IMR-90 (cell line): ENCODE data around the gene UCK2. TPM values are rescaled to one million over a fixed set of nuclear protein-coding genes. Genes with fewer than 3 reads are reported as not detected.

Experiments used
- ATAC-seq: fragments of 200-7000 bp; cut with Tn5 transposase; 2 replicates; pipeline ENCODE4 v1.9.1; 2020; ENCODE audit warnings: low read depth, mild to moderate bottlenecking, moderate library complexity
- BruUV-seq: library from RNA; stranded (reverse); fragments of 400-500 nt; replicated peaks from 2 replicates; lab custom pipeline; 2021; lab: Mats Ljungman, UMichigan
- CTCF ChIA-PET: fragments of 300-600 bp; formaldehyde crosslinking; extraction: SDS; loops from one replicate; lab custom pipeline; 2021; ENCODE audit warnings: antibody characterized with exemption; lab: Yijun Ruan, JAX
- POLR2A ChIA-PET: fragments of 300-600 bp; sonication (Branson Sonifier 250); formaldehyde crosslinking; loops from one replicate; lab custom pipeline; 2022; ENCODE audit warnings: antibody characterized with exemption; ENCODE audit not compliant: unreplicated experiment; lab: Charles Lee
- DNase-seq: peaks from one replicate; pipeline ENCODE4 v3.0.0; 2013
- H2AFZ ChIP-seq: replicated peaks from 2 replicates; pipeline ENCODE3; 2013; ENCODE audit warnings: low read length, mild to moderate bottlenecking; ENCODE audit not compliant: poor library complexity
- H2AK5ac ChIP-seq: 2 replicates; pipeline ENCODE4 v1.6.1; 2013; ENCODE audit warnings: low read depth, low read length, inconsistent platforms
- H2AK9ac ChIP-seq: replicated peaks from 2 replicates; pipeline ENCODE3; 2013; ENCODE audit warnings: mild to moderate bottlenecking, low read depth, low read length, moderate library complexity; ENCODE audit not compliant: poor library complexity
- H2BK120ac ChIP-seq: 2 replicates; pipeline ENCODE4 v1.6.1; 2013; ENCODE audit warnings: low read depth, low read length, inconsistent platforms
- H2BK15ac ChIP-seq: 3 replicates; pipeline ENCODE4 v1.6.1; 2013; ENCODE audit warnings: low read depth, low read length, inconsistent platforms
- H2BK20ac ChIP-seq: 2 replicates; pipeline ENCODE4 v1.6.1; 2013; ENCODE audit warnings: low read depth, mild to moderate bottlenecking, inconsistent platforms, low read length, moderate library complexity
- H2BK5ac ChIP-seq: 2 replicates; pipeline ENCODE4 v1.6.1; 2013; ENCODE audit warnings: mild to moderate bottlenecking, low read depth, low read length, inconsistent platforms; ENCODE audit not compliant: poor library complexity, severe bottlenecking
- H3K14ac ChIP-seq: replicated peaks from 2 replicates; pipeline ENCODE4 v1.6.1; 2013; ENCODE audit warnings: low read depth, low read length, inconsistent platforms
- H3K18ac ChIP-seq: 2 replicates; pipeline ENCODE4 v1.6.1; 2013; ENCODE audit warnings: low read depth, low read length, control low read depth
- H3K23ac ChIP-seq: 2 replicates; pipeline ENCODE4 v1.6.1; 2013; ENCODE audit warnings: low read depth, low read length, inconsistent platforms
- H3K27ac ChIP-seq: 2 replicates; pipeline ENCODE4 v1.5.1; 2013; ENCODE audit warnings: mild to moderate bottlenecking, control low read depth, low read length; ENCODE audit not compliant: insufficient read depth
- H3K27me3 ChIP-seq: 2 replicates; pipeline ENCODE4 v1.6.1; 2013; ENCODE audit warnings: low read length; ENCODE audit not compliant: control insufficient read depth, insufficient read depth
- H3K36me3 ChIP-seq: 2 replicates; pipeline ENCODE4 v1.6.1; 2013; ENCODE audit warnings: low read length, mixed read lengths; ENCODE audit not compliant: control insufficient read depth, insufficient read depth
- H3K4ac ChIP-seq: 2 replicates; pipeline ENCODE4 v1.6.1; 2013; ENCODE audit warnings: low read depth, low read length, inconsistent platforms
- H3K4me1 ChIP-seq: 2 replicates; pipeline ENCODE4 v1.6.1; 2013; ENCODE audit warnings: low read length, mixed read lengths; ENCODE audit not compliant: control insufficient read depth, insufficient read depth
- H3K4me2 ChIP-seq: 2 replicates; pipeline ENCODE4 v1.6.1; 2013; ENCODE audit warnings: low read depth, mild to moderate bottlenecking, control low read depth, low read length, moderate library complexity
- H3K4me3 ChIP-seq: 2 replicates; pipeline ENCODE4 v1.5.1; 2013; ENCODE audit warnings: low read depth, mild to moderate bottlenecking, control low read depth, low read length, moderate library complexity; ENCODE audit not compliant: insufficient read depth
- H3K56ac ChIP-seq: 2 replicates; pipeline ENCODE4 v1.6.1; 2013; ENCODE audit warnings: low read length, inconsistent platforms; ENCODE audit not compliant: insufficient read depth; ENCODE audit errors: extremely low read depth
- H3K79me1 ChIP-seq, 2 experiments: 2 replicates each; pipeline ENCODE4 v1.6.1; 2013; ENCODE audit warnings: low read length in 2 of 2, inconsistent platforms in 1 of 2, low read depth in 1 of 2
- H3K9ac ChIP-seq: 2 replicates; pipeline ENCODE4 v1.6.1; 2013; ENCODE audit warnings: low read depth, low read length, control low read depth
- H3K9me1 ChIP-seq: 2 replicates; pipeline ENCODE4 v1.6.1; 2013; ENCODE audit warnings: low read length, inconsistent platforms; ENCODE audit not compliant: insufficient read depth
- H3K9me3 ChIP-seq: 2 replicates; pipeline ENCODE4 v1.6.1; 2013; ENCODE audit warnings: low read length; ENCODE audit not compliant: control insufficient read depth, insufficient read depth
- H4K20me1 ChIP-seq: 2 replicates; pipeline ENCODE4 v1.6.1; 2013; ENCODE audit warnings: low read length, inconsistent platforms; ENCODE audit not compliant: insufficient read depth
- H4K5ac ChIP-seq: 2 replicates; pipeline ENCODE4 v1.6.1; 2013; ENCODE audit warnings: mild to moderate bottlenecking, low read depth, low read length, control low read depth
- H4K8ac ChIP-seq, 2 experiments: 2 replicates each; pipeline ENCODE4 v1.6.1; 2013; ENCODE audit warnings: low read depth in 2 of 2, low read length in 2 of 2, control low read depth in 1 of 2, inconsistent platforms in 1 of 2
- H4K91ac ChIP-seq: 2 replicates; pipeline ENCODE4 v1.6.1; 2013; ENCODE audit warnings: low read depth, low read length, inconsistent platforms; ENCODE audit not compliant: insufficient read depth
- BHLHE40 ChIP-seq: fragments of 150-350 bp; IDR thresholded peaks from 2 replicates; pipeline ENCODE4 v1.6.1; 2016; ENCODE audit warnings: mild to moderate bottlenecking, low read depth, low read length
- CEBPB ChIP-seq: IDR thresholded peaks from 2 replicates; pipeline ENCODE4 v1.6.1; 2012; ENCODE audit warnings: low read depth, low read length, improper control_type of control experiment
- CHD1 ChIP-seq: IDR thresholded peaks from 2 replicates; pipeline ENCODE4 v1.6.1; 2012; ENCODE audit warnings: low read depth, low read length, improper control_type of control experiment
- CTCF ChIP-seq: conservative IDR thresholded peaks from 2 replicates; pipeline ENCODE4 v1.5.1; 2012; ENCODE audit warnings: mild to moderate bottlenecking, low read depth, low read length, improper control_type of control experiment
- ELK1 ChIP-seq: fragments of 150-350 bp; IDR thresholded peaks from 2 replicates; pipeline ENCODE4 v1.6.1; 2016; ENCODE audit warnings: low read depth, mild to moderate bottlenecking, low read length, moderate library complexity, borderline replicate concordance
- FOS ChIP-seq: fragments of 150-350 bp; IDR thresholded peaks from 2 replicates; pipeline ENCODE4 v1.6.1; 2016; ENCODE audit warnings: low read depth, low read length
- MAFK ChIP-seq: IDR thresholded peaks from 2 replicates; pipeline ENCODE4 v1.6.1; 2012; ENCODE audit warnings: low read depth, low read length, improper control_type of control experiment
- MAZ ChIP-seq: IDR thresholded peaks from 2 replicates; pipeline ENCODE4 v1.6.1; 2012; ENCODE audit warnings: low read depth, mild to moderate bottlenecking, low read length, improper control_type of control experiment, moderate library complexity, borderline replicate concordance
- MXI1 ChIP-seq: IDR thresholded peaks from 2 replicates; pipeline ENCODE4 v1.6.1; 2012; ENCODE audit warnings: low read depth, mild to moderate bottlenecking, low read length, moderate library complexity, borderline replicate concordance
- NFE2L2 ChIP-seq: fragments of 150-350 bp; IDR thresholded peaks from 2 replicates; pipeline ENCODE4 v1.6.1; 2016; ENCODE audit warnings: low read depth, mild to moderate bottlenecking, low read length
- POLR2A ChIP-seq: IDR thresholded peaks from 2 replicates; pipeline ENCODE4 v1.6.1; 2012; ENCODE audit warnings: mild to moderate bottlenecking, low read depth, low read length
- RAD21 ChIP-seq: IDR thresholded peaks from 2 replicates; pipeline ENCODE4 v1.6.1; 2012; ENCODE audit warnings: low read length, improper control_type of control experiment
- RCOR1 ChIP-seq: IDR thresholded peaks from 2 replicates; pipeline ENCODE4 v1.6.1; 2012; ENCODE audit warnings: mild to moderate bottlenecking, low read length, improper control_type of control experiment; ENCODE audit not compliant: insufficient replicate concordance
- RFX5 ChIP-seq: IDR thresholded peaks from 2 replicates; pipeline ENCODE4 v1.8.0; 2012; ENCODE audit warnings: low read depth, mild to moderate bottlenecking, low read length, moderate library complexity
- SMC3 ChIP-seq: fragments of 150-350 bp; IDR thresholded peaks from 2 replicates; pipeline ENCODE4 v1.6.1; 2016; ENCODE audit warnings: low read depth, mild to moderate bottlenecking, antibody characterized with exemption, low read length, moderate library complexity
- USF2 ChIP-seq: fragments of 150-350 bp; IDR thresholded peaks from 2 replicates; pipeline ENCODE4 v1.6.1; 2017; ENCODE audit warnings: mild to moderate bottlenecking, antibody characterized with exemption, low read length, low read depth
- WGBS, 2 experiments: methylation state at CpG; one replicate each; pipeline versions ENCODE4 v1.1.5 to v1.1.7; 2013; ENCODE audit warnings: missing lambda C conversion rate in 2 of 2; ENCODE audit not compliant: insufficient read length in 1 of 2; ENCODE audit errors: extremely low coverage in 2 of 2; 5-methylcytosine and 5-hydroxymethylcytosine counted together
- dilution Hi-C: fragments of 300-500 bp; cut with HindIII; formaldehyde crosslinking; loops from one replicate; pipeline ENCODE4 v1.14.3; 2018; ENCODE audit warnings: low sequenced_read_pairs; ENCODE audit not compliant: unreplicated experiment
- in situ Hi-C: fragments of 300-500 bp; cut with MboI; formaldehyde crosslinking; loops from 3 replicates; pipeline ENCODE4 v1.14.3; 2019; ENCODE audit warnings: low sequenced_read_pairs, inconsistent platforms, mixed read lengths
- intact Hi-C: fragments of 100-400 bp; cut with micrococcal nuclease; formaldehyde crosslinking; loops from 2 replicates; pipeline ENCODE4 v1.10.0; 2022
- polyA plus RNA-seq, 3 experiments: library from polyadenylated mRNA; depleted of rRNA; stranded (reverse); fragments of >200 nt; gene quantifications; 2 replicates each; pipeline ENCODE4 v1.2.3, GENCODE V29; 2012; ENCODE audit warnings: low replicate concordance in 1 of 3
- total RNA-seq: library from RNA; depleted of rRNA; stranded (reverse); fragments of >200 nt; gene quantifications from 2 replicates; pipeline ENCODE4 v1.2.3, GENCODE V29; 2012

UCK2 gene
- total and polyA plus RNA-seq, 2 of the 4 experiments (the other 2 are of a cell fraction): 83.0 to 87.8 TPM

- Histone ChIP-seq H3K79me1 (peaks cover 38 to 76% of the 10 kb centered on the region in 2 experiments), H2BK20ac (no peak overlapping the region), H4K20me1 (peaks cover 44% of the 10 kb centered on the region), H2AK9ac (no peak overlapping the region), H3K18ac (no peak overlapping the region), H2BK5ac (no peak overlapping the region), H3K4me3 (no peak overlapping the region), H3K27ac (no peak overlapping the region), H3K23ac (no peak overlapping the region), H3K4me2 (no peak overlapping the region), H3K9me1 (peaks cover 17% of the 10 kb centered on the region), H4K91ac (no peak overlapping the region), H3K9me3 (no peaks in the 10 kb centered on the region), H3K4ac (no peak overlapping the region), H2AFZ (no peak overlapping the region), H2BK120ac (no peak overlapping the region), H3K56ac (no peak overlapping the region), H3K36me3 (no peaks in the 10 kb centered on the region), H3K27me3 (no peaks in the 10 kb centered on the region), H3K9ac (no peak overlapping the region), H4K8ac (no peak overlapping the region), H4K5ac (no peak overlapping the region), H2BK15ac (no peak overlapping the region), H3K14ac (no peak overlapping the region), H3K4me1 (peaks cover 6% of the 10 kb centered on the region; the same call in 1 of the 2 replicates), H2AK5ac (no peak overlapping the region)
- dilution Hi-C loops: no loop called here
- WGBS, 2 experiments: no CpG with 5 or more reads among the region's 2 CpGs
- no peak for DNase-seq
- in situ Hi-C loops: no loop called here
- TF ChIP-seq MAFK (no peak), POLR2A (no peak), USF2 (no peak), CHD1 (no peak), NFE2L2 (no peak), CEBPB (no peak), RFX5 (no peak), MAZ (no peak), BHLHE40 (no peak), FOS (no peak), RCOR1 (no peak), ELK1 (no peak), MXI1 (no peak), RAD21 (no peak), CTCF (no peak), SMC3 (no peak)
- ChIA-PET POLR2A (no interaction called here), CTCF (interaction anchor here (1.1 kb wide), 1 partner anchor 31 kb away, joined by 4 read pairs; no protein-coding TSS in a partner anchor)
- no TSS peak for BruUV-seq
- intact Hi-C loops: no loop called here
- no peak for ATAC-seq
These were observed 35.9 kb downstream of the UCK2 start for GRCh38 chr1:165863346-165863745.
